ENCODE results near the gene PIP4K2B. TPM values are rescaled to one million over a fixed set of nuclear protein-coding genes. Genes with fewer than 3 reads are reported as not detected.

Gene PIP4K2B
- total and polyA plus RNA-seq, 2 donors (not counting 1 experiment from before 2014, with no cell fraction given): 24.0 to 42.9 TPM

GRCh38 chr17:38741921-38742410 lies 57.4 kb downstream of the PIP4K2B start:
- CTCF ChIA-PET: no interaction called here
- no peaks in the 10 kb centered on the region for H3K36me3 ChIP-seq (replicated peaks in 1 of 2; ENCODE audit: control extremely low read depth in 1 of 2, control insufficient read depth in 1 of 2, extremely low read depth in 1 of 2, insufficient read depth in 2 of 2, low read length in 1 of 2)
- H3K27ac Mint-ChIP-seq: no peak overlapping the region
- POLR2A ChIA-PET: no interaction called here
- H2AFZ ChIP-seq (ENCODE audit: insufficient read depth, low read depth, low read length, poor library complexity, severe bottlenecking): no peak overlapping the region
- no peaks in the 10 kb centered on the region for H3K9me3 Mint-ChIP-seq (ENCODE audit: insufficient read depth)
- no peak overlapping the region for H3K4me3 ChIP-seq (ENCODE audit: control extremely low read depth in 1 of 5, extremely low read depth in 1 of 5, insufficient read depth in 1 of 5, low read depth in 2 of 5, low read length in 4 of 5)
- peaks cover 15% of the 10 kb centered on the region for H3K4me1 Mint-ChIP-seq
- no peak overlapping the region for H3K4me2 ChIP-seq (replicated peaks; ENCODE audit: low read depth, low read length, poor library complexity, severe bottlenecking)
- H3K79me2 ChIP-seq (ENCODE audit: control insufficient read depth, insufficient read depth, low read length): peaks cover 4% of the 10 kb centered on the region
- H3K27me3 Mint-ChIP-seq: peaks cover 18% of the 10 kb centered on the region
- no peaks in the 10 kb centered on the region for H3K9me3 ChIP-seq (ENCODE audit: control extremely low read depth in 1 of 3, control insufficient read depth in 2 of 3, insufficient read depth in 1 of 3, low read length in 2 of 3)
- DNase-seq (no peak), ATAC-seq (ENCODE audit: low read depth) (no peak)
- H3K27me3 ChIP-seq (replicated peaks in 1 of 4; ENCODE audit: control extremely low read depth in 1 of 4, control insufficient read depth in 3 of 4, insufficient read depth in 4 of 4, low read length in 3 of 4): peaks cover 0 to 18% (median 0%) of the 10 kb centered on the region in 4 experiments
- no peak overlapping the region for H3K27ac ChIP-seq (ENCODE audit: low read length in 2 of 2)
- intact Hi-C loops (cut with micrococcal nuclease): no loop called here
- TF ChIP-seq CTCF (IDR thresholded peaks at IDR 0.05): no peak
- no peak for TF ChIP-seq EZH2 (IDR thresholded peaks at IDR 0.05; ENCODE audit: borderline replicate concordance, insufficient read depth, low read depth, low read length, poor library complexity, severe bottlenecking)
- WGBS (ENCODE audit: insufficient coverage): 86% methylated on average over 7 of the region's 7 CpGs
- H3K9ac ChIP-seq (ENCODE audit: low read length): no peak overlapping the region
- H4K20me1 ChIP-seq (ENCODE audit: control insufficient read depth, insufficient read depth, low read length, poor library complexity, severe bottlenecking): no peaks in the 10 kb centered on the region
- peaks cover 15 to 17% of the 10 kb centered on the region in 2 donors for H3K4me1 ChIP-seq (ENCODE audit: control insufficient read depth in 2 of 2, insufficient read depth in 2 of 2, low read length in 2 of 2)
- H3K4me3 Mint-ChIP-seq: no peak overlapping the region

- H3K36me3 ChIP-seq (replicated peaks in 1 of 2; ENCODE audit: control extremely low read depth in 1 of 2, control insufficient read depth in 1 of 2, extremely low read depth in 1 of 2, insufficient read depth in 2 of 2, low read length in 1 of 2): no peaks in the 10 kb centered on the region
- no peak overlapping the region for H3K4me3 ChIP-seq (ENCODE audit: control extremely low read depth in 1 of 5, extremely low read depth in 1 of 5, insufficient read depth in 1 of 5, low read depth in 2 of 5, low read length in 4 of 5)
- POLR2A ChIA-PET: no interaction called here
Observed at GRCh38 chr17:38741461-38741860, 57.9 kb downstream of the PIP4K2B start.

More at GRCh38 chr17:38741461-38741860, 57.9 kb downstream of the PIP4K2B start:
- intact Hi-C loops (cut with micrococcal nuclease): no loop called here
- TF ChIP-seq CTCF (IDR thresholded peaks at IDR 0.05) (no peak), EZH2 (IDR thresholded peaks at IDR 0.05; ENCODE audit: borderline replicate concordance, insufficient read depth, low read depth, low read length, poor library complexity, severe bottlenecking) (no peak)
- H3K4me2 ChIP-seq (replicated peaks; ENCODE audit: low read depth, low read length, poor library complexity, severe bottlenecking): no peak overlapping the region
- no peak overlapping the region for H2AFZ ChIP-seq (ENCODE audit: insufficient read depth, low read depth, low read length, poor library complexity, severe bottlenecking)
- Mint-ChIP-seq H3K27me3 (peaks cover 13% of the 10 kb centered on the region), H3K4me1 (peaks cover 10% of the 10 kb centered on the region), H3K27ac (no peak overlapping the region), H3K4me3 (no peak overlapping the region), H3K9me3 (ENCODE audit: insufficient read depth) (no peaks in the 10 kb centered on the region)
- no peak overlapping the region for H3K27ac ChIP-seq (ENCODE audit: low read length in 2 of 2)
- peaks cover 4% of the 10 kb centered on the region for H3K79me2 ChIP-seq (ENCODE audit: control insufficient read depth, insufficient read depth, low read length)
- peaks cover 10 to 12% of the 10 kb centered on the region in 2 donors for H3K4me1 ChIP-seq (ENCODE audit: control insufficient read depth in 2 of 2, insufficient read depth in 2 of 2, low read length in 2 of 2)
- H3K9me3 ChIP-seq (ENCODE audit: control extremely low read depth in 1 of 3, control insufficient read depth in 2 of 3, insufficient read depth in 1 of 3, low read length in 2 of 3): no peaks in the 10 kb centered on the region
- DNase-seq (no peak), ATAC-seq (ENCODE audit: low read depth) (no peak)
- H3K9ac ChIP-seq (ENCODE audit: low read length): no peak overlapping the region
- H3K27me3 ChIP-seq (replicated peaks in 1 of 4; ENCODE audit: control extremely low read depth in 1 of 4, control insufficient read depth in 3 of 4, insufficient read depth in 4 of 4, low read length in 3 of 4): peaks cover 0 to 13% (median 0%) of the 10 kb centered on the region in 4 experiments
- H4K20me1 ChIP-seq (ENCODE audit: control insufficient read depth, insufficient read depth, low read length, poor library complexity, severe bottlenecking): no peaks in the 10 kb centered on the region
- WGBS (ENCODE audit: insufficient coverage): 94% methylated on average over 5 of the region's 5 CpGs
- CTCF ChIA-PET: no interaction called here

Data from B cell (primary cell).